NCI-H748 (cell line): ENCODE results near the gene IRF5.
"Not testable (repeated sequence)": the region's sequence is repeated elsewhere in the genome, so short reads cannot be mapped to it uniquely, and the experiment has no call there.

Experiments used
- DNase-seq: peaks from one replicate; lab custom pipeline; 2025; ENCODE audit not compliant: unreplicated experiment; lab: John Stamatoyannopoulos, UW

IRF5 gene

GRCh38 chr7:128906001-128906765, 31.5 kb upstream of the IRF5 start:
- DNase-seq = no peak

- DNase-seq = no peak
These were observed 30.8 kb upstream of the IRF5 start for GRCh38 chr7:128906766-128907559.

GRCh38 chr7:128908750-128909624, 28.7 kb upstream of the IRF5 start:
- no peak for DNase-seq

- DNase-seq = no peak
These were observed 27.8 kb upstream of the IRF5 start for GRCh38 chr7:128909625-128910568.

- no peak for DNase-seq
These were observed 27.2 kb upstream of the IRF5 start, which contains the start of gene KCP for GRCh38 chr7:128910569-128910945. TSS of gene KCP (minus strand) at chr7:128910709. CDS start at chr7:128910676, 33 bp downstream.

- DNase-seq = no peak
These were observed 26.2 kb upstream of the IRF5 start for GRCh38 chr7:128911423-128912031.

- DNase-seq = no peak
These were observed 25.4 kb upstream of the IRF5 start for GRCh38 chr7:128912281-128912680.

- not testable (repeated sequence) for DNase-seq
These were observed 24.8 kb upstream of the IRF5 start for GRCh38 chr7:128912709-128913495.

GRCh38 chr7:128913870-128914565, 23.7 kb upstream of the IRF5 start:
- DNase-seq = no peak

- DNase-seq = no peak
These were observed 23.1 kb upstream of the IRF5 start for GRCh38 chr7:128914566-128915151.

GRCh38 chr7:128915271-128915819, 22.4 kb upstream of the IRF5 start:
- DNase-seq = no peak

GRCh38 chr7:128915841-128916642, 21.7 kb upstream of the IRF5 start:
- no peak for DNase-seq

GRCh38 chr7:128916643-128916915, 21.1 kb upstream of the IRF5 start:
- DNase-seq = no peak

- DNase-seq = no peak
These were observed 20.6 kb upstream of the IRF5 start for GRCh38 chr7:128917122-128917521.

- DNase-seq = no peak
These were observed 19.6 kb upstream of the IRF5 start for GRCh38 chr7:128918016-128918665.

GRCh38 chr7:128919241-128919640, 18.5 kb upstream of the IRF5 start:
- DNase-seq = no peak
